Activated naive CD8-positive, alpha-beta T cell treated with anti-CD3 and anti-CD28 coated beads for 36 hours (primary cell): ENCODE results near the gene PAXIP1. TPM values are rescaled to one million over a fixed set of nuclear protein-coding genes. Genes with fewer than 3 reads are reported as not detected.

Experiments used
- DNase-seq: peaks from one replicate; pipeline ENCODE4 v3.0.0; 2021
- H3K27ac Mint-ChIP-seq: one replicate; pipeline ENCODE4 v1.8.0; 2022; ENCODE audit warnings: mild to moderate bottlenecking, moderate library complexity, mixed read lengths
- H3K27me3 Mint-ChIP-seq: one replicate; pipeline ENCODE4 v1.8.0; 2022; ENCODE audit warnings: mild to moderate bottlenecking, mixed read lengths
- H3K36me3 Mint-ChIP-seq: one replicate; pipeline ENCODE4 v1.8.0; 2021; ENCODE audit warnings: mild to moderate bottlenecking, mixed read lengths
- H3K4me1 Mint-ChIP-seq: one replicate; pipeline ENCODE4 v1.8.0; 2021; ENCODE audit warnings: mixed read lengths
- H3K4me3 Mint-ChIP-seq: one replicate; pipeline ENCODE4 v1.8.0; 2022; ENCODE audit warnings: mild to moderate bottlenecking, moderate library complexity, mixed read lengths
- H3K9me3 Mint-ChIP-seq: one replicate; pipeline ENCODE4 v1.8.0; 2022; ENCODE audit warnings: mixed read lengths
- total RNA-seq, 2 experiments: library from RNA; stranded (reverse); gene quantifications; one replicate each; pipeline ENCODE4 v1.2.3, GENCODE V29; 2021

The PAXIP1 gene
- total RNA-seq, 2 experiments from 2014 or later, result 28.1 to 30.0 TPM

DNA sequence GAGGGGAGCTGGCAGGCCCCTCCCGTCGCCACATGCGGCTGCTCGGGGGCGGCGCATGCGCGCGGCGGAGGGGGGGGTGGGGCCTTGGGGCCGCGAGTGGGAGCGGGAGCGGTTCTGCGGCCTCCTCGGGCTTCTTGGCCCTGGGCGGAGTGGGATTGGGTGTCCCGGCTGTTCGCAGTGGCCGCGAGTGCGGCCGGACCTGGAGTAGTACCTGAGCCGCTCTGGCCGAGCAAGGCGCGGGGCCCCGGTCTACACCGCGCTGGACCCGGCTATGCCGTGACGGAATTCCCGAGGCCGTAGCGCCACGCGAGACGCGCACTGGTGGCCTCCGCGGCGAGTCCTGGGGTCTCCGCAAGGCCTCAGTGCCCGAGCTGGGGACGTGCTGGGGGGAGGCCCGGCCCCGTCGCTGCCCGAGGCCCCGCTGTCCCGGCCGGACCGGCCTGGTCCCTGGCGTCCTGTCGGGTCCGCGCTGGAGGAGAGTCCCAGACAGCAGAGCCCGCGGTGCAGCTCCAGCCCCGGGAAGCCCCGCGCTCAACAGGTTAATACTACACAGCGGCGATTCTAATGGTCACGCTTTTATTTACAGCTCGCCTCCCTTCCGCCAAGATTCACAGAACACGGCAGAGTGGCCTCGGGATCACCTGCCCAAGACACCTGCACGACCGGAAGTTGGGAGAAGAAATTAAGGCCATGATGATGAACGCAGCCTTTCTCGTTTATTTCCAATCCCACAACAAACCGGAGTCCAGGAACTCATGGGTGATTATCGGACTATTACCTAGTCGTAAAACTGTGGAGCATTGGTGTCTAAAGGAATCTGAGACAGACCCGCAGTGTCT is 671 bp upstream of the PAXIP1 start:
- Mint-ChIP-seq H3K9me3 (no peaks in the 10 kb centered on the region), H3K4me3 (peak overlapping the region; percentile 93), H3K27me3 (no peaks in the 10 kb centered on the region), H3K27ac (peak overlapping the region; percentile 94), H3K36me3 (peaks cover 21% of the 10 kb centered on the region), H3K4me1 (peaks cover 14% of the 10 kb centered on the region)
- peak; percentile 85 for DNase-seq

DNA sequence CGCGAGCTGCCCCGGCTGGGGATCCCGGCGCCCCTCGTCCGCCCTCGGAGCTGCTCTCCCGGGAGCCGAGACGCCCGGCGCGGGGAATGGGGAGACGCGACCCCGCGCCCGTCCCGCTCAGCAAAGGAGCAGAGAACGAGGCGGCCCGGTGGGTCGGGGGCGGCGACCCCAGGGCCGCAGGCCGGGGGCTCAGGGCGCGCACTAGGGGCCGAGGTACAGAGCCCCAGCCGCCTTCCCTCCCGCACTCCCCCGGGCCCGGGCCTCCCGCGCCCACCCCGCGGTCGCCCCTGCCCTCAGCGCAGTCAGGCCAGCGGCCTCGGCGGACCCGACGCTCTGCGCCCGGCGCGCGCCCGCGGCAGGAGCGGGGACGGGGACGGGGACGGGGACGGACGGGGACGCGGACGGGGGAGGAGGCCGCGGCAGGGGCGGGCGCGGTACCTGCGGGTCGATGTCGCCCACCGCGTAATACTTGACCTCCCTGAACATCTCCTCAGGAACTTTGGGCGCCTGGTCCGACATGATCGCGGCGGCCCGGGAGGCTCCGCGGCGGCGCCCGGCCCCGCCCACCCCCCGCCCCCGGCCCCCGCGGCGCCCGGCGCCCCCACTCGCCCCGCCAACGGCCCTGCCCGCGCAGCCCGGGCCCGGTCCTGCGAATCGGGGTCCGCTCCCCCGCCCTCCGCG is 373 bp downstream of the PAXIP1 start:
- Mint-ChIP-seq H3K27me3 (no peaks in the 10 kb centered on the region), H3K9me3 (no peaks in the 10 kb centered on the region), H3K4me1 (peaks cover 12% of the 10 kb centered on the region), H3K4me3 (peak overlapping the region; percentile 22), H3K27ac (no peak overlapping the region), H3K36me3 (peaks cover 16% of the 10 kb centered on the region)
- peak; percentile 58 for DNase-seq

DNA sequence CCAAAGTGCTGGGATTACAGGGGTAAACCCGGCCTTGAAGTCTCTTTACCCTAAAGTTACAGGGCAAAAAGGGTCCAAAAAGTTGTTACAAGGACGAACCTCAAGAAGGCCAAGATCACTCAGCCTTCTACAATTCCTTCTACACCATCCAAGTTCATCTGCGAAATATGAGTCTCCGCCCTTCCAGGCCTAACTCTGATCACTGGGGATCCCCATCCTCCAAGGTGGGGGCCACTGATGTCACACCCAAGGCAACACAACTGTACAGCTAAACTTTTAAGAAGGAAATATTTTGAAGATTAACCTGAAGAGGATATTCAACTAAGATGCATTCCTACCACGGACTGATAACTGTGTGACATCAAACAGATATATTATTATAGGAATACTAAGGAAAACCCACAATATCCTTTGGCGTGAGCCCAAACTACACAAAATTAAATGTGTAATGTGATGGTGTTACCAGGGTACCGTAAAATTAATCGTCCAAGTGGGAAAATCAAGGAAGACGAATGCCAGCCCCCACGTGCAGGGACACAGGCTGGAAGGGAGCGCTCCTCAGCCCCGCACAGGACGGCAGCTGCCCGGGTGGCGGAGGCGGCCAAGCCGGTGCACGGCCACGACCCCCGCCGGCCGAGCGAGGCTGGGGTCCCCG is 1.0 kb downstream of the PAXIP1 start:
- peaks cover 12% of the 10 kb centered on the region for H3K4me1 Mint-ChIP-seq
- H3K4me3 Mint-ChIP-seq, result no peak overlapping the region
- H3K36me3 Mint-ChIP-seq, result peaks cover 19% of the 10 kb centered on the region
- DNase-seq, result peak; percentile 12
- no peaks in the 10 kb centered on the region for H3K9me3 Mint-ChIP-seq
- H3K27me3 Mint-ChIP-seq, result no peaks in the 10 kb centered on the region
- peak overlapping the region; percentile 86 for H3K27ac Mint-ChIP-seq

DNA sequence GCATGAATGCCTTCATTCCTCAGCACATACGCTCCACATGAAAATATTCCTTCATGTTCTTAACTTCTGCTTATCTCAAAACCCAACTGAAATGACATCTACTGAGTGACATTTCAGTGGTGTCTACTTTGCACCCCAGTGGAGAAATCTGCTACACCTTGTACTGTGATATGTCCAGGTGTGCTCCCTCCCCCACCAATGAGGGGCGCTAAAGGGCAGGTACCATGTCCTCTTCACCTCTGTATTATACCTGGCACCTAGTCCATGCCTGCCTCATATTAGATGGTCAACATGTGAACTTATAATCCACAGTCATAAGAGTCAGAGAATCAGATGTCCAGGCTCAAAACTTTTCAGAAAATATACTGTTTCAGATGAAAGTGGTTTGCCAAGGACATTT is 2.1 kb downstream of the PAXIP1 start:
- Mint-ChIP-seq H3K9me3 (no peaks in the 10 kb centered on the region), H3K27ac (no peak overlapping the region), H3K4me1 (peaks cover 12% of the 10 kb centered on the region), H3K36me3 (peaks cover 18% of the 10 kb centered on the region), H3K27me3 (no peaks in the 10 kb centered on the region), H3K4me3 (no peak overlapping the region)
- DNase-seq, result no peak

DNA sequence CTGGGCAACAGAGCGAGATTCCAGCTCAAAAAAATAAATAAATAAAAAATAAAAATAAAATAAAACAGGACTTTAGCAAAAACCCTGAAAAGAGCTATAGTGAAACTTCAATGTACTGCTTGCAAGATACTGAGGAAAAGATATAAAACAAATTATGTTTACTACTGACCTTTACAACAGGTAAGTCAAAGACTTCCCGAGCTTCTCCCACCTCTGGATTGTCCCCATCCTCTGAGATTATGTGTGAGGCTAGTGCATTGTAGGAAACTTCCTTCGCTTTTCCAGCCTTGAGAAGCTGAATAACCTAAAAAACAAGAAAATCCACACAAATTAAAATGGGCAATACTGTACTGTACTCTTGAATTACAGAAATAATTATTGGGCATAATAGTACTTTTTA is 4.4 kb downstream of the PAXIP1 start:
- H3K27ac Mint-ChIP-seq, result no peak overlapping the region
- no peak overlapping the region for H3K4me3 Mint-ChIP-seq
- peaks cover 10% of the 10 kb centered on the region for H3K36me3 Mint-ChIP-seq
- no peak for DNase-seq
- H3K4me1 Mint-ChIP-seq, result peaks cover 10% of the 10 kb centered on the region
- no peaks in the 10 kb centered on the region for H3K27me3 Mint-ChIP-seq
- no peaks in the 10 kb centered on the region for H3K9me3 Mint-ChIP-seq

DNA sequence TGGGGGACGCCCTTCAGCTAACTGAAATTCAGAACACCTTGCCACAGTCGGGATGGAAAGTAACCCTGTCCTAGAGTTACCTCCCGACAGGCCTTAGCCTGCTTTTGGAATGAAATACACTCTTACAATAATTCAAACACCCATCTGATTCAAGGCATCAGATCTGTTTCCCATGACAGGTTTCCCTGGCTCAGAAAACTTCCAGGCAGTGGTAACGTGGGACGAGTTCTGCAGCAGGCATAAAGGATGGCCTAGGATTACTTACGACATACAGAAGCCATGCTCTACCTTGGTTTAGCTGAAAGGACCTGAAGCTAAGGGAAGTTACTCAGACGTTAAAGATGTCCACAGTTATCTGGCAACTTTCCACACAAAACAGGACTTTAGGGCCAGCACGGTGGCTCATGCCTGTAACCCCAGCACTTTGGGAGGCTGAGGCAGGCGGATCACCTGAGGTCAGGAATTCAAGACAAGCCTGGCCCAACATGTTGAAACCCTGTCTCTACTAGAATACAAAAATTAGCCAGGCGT is 5.0 kb downstream of the PAXIP1 start:
- Mint-ChIP-seq H3K4me1 (peaks cover 10% of the 10 kb centered on the region), H3K36me3 (peaks cover 13% of the 10 kb centered on the region), H3K9me3 (no peaks in the 10 kb centered on the region), H3K4me3 (no peak overlapping the region), H3K27ac (no peak overlapping the region), H3K27me3 (no peaks in the 10 kb centered on the region)
- no peak for DNase-seq

DNA sequence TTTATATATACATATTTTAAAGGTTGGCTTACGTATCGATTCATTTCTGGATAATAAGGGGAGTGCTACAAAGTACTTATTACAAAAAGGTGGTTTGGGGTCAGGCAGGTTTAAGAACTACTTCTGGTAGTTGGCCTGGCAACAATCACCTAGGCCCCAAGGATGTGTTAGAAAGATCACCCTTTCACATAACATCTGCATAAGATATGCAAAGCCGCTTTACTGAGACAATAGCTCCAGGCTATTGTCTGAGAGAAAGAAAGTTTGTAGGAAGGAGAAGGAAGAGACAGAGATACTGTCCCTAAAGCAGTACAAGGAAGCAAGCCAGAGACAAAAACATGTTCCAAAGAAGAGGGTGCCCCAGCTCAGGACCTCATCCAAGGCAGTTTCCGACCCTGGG is 6.2 kb downstream of the PAXIP1 start:
- no peak overlapping the region for H3K27ac Mint-ChIP-seq
- H3K4me3 Mint-ChIP-seq, result no peak overlapping the region
- peaks cover 19% of the 10 kb centered on the region for H3K36me3 Mint-ChIP-seq
- peaks cover 9% of the 10 kb centered on the region for H3K4me1 Mint-ChIP-seq
- H3K27me3 Mint-ChIP-seq, result no peaks in the 10 kb centered on the region
- no peak for DNase-seq
- H3K9me3 Mint-ChIP-seq, result no peaks in the 10 kb centered on the region

DNA sequence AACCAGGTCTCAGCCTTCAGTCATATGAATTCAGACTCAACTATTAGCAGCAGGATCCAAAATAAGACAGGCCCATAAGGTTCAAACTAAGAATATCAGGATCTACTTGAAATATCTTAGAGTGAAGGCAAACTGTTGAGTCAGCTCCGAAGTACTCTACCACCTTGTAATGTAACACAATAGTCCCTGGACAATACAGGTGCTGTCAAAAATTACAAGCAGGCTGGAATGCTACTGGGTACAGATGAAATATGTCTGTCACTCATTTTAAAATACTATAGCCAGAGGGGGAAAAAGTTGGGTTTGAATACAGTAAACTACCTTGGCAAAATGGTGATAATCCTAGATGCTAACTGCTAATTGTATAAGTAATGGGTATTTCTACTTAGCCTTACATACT is 6.8 kb downstream of the PAXIP1 start:
- Mint-ChIP-seq H3K27ac (no peak overlapping the region), H3K9me3 (no peaks in the 10 kb centered on the region), H3K36me3 (peaks cover 19% of the 10 kb centered on the region), H3K4me3 (no peak overlapping the region), H3K4me1 (peaks cover 6% of the 10 kb centered on the region), H3K27me3 (no peaks in the 10 kb centered on the region)
- DNase-seq, result no peak

DNA sequence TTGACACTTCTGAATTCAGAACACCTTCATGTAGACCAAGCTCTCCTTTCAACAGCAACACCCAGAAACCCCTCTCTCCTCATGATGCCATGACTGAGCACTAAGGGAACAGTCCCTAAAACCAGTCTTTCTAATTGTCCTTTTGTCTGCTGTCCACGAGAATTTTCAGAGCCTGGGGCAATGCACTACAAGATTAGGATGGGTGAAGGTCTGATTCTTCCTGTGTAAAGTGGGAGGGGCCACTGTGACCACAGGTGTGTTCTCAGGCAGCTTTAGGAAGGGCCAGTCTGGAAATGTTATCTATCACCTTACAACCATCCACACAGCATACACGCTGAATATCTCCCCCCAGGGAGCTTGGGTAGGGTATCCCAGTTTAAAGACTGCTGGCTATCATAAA is 7.9 kb downstream of the PAXIP1 start:
- H3K27me3 Mint-ChIP-seq, result no peaks in the 10 kb centered on the region
- no peak for DNase-seq
- H3K4me3 Mint-ChIP-seq, result no peak overlapping the region
- no peaks in the 10 kb centered on the region for H3K9me3 Mint-ChIP-seq
- peaks cover 6% of the 10 kb centered on the region for H3K4me1 Mint-ChIP-seq
- peaks cover 21% of the 10 kb centered on the region for H3K36me3 Mint-ChIP-seq
- no peak overlapping the region for H3K27ac Mint-ChIP-seq

DNA sequence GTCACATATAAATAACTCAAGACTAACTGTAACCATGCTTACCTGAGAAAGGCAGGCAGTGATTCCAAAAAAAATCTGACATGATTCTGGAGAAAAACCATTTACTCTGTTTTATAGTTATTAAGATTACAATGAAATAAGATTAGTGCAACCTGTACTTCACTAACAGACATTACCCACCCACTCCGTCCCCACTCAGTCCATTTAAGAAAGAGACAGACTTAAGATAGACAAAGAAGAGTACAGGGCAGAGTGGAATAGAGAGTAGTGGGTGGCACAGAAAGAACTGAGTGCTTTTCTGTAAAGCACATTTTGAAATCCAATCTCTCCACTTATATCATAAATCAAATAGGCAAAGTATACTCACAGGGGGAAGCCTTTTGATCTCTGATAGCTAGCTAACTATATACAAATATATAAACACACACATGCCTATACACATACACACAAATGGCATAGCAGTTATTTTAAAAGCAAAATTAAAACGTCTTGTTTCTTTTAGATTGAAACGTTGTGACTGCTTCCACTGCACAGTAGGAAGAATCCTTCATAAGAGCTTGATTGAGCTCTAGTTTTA is 11.9 kb downstream of the PAXIP1 start:
- peaks cover 33% of the 10 kb centered on the region for H3K36me3 Mint-ChIP-seq
- H3K4me1 Mint-ChIP-seq, result peaks cover 6% of the 10 kb centered on the region
- no peaks in the 10 kb centered on the region for H3K27me3 Mint-ChIP-seq
- H3K9me3 Mint-ChIP-seq, result no peaks in the 10 kb centered on the region
- H3K4me3 Mint-ChIP-seq, result no peak overlapping the region
- DNase-seq, result no peak
- H3K27ac Mint-ChIP-seq, result no peak overlapping the region

DNA sequence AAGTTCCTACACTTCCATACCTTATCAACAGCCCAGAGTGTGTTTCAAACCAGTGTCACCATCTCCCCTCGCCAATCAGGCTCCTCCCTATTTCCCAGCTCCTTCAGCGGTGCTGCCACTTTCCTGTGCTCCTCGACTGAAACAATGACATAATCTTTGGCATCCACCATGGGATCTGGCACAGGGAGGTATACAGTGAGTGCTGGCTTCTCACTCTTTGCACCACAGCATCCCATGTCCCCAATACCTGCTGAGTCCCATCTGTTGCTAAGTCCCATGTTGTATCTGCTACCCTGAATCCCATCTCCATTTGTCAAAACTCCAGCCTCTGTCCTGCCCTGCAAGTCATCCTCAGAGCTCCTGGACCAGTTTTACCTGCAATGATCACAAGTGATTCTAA is 15.4 kb downstream of the PAXIP1 start:
- Mint-ChIP-seq H3K4me1 (peaks cover 4% of the 10 kb centered on the region), H3K9me3 (no peaks in the 10 kb centered on the region), H3K27me3 (no peaks in the 10 kb centered on the region), H3K4me3 (no peak overlapping the region), H3K27ac (no peak overlapping the region), H3K36me3 (peaks cover 23% of the 10 kb centered on the region)
- DNase-seq, result no peak

DNA sequence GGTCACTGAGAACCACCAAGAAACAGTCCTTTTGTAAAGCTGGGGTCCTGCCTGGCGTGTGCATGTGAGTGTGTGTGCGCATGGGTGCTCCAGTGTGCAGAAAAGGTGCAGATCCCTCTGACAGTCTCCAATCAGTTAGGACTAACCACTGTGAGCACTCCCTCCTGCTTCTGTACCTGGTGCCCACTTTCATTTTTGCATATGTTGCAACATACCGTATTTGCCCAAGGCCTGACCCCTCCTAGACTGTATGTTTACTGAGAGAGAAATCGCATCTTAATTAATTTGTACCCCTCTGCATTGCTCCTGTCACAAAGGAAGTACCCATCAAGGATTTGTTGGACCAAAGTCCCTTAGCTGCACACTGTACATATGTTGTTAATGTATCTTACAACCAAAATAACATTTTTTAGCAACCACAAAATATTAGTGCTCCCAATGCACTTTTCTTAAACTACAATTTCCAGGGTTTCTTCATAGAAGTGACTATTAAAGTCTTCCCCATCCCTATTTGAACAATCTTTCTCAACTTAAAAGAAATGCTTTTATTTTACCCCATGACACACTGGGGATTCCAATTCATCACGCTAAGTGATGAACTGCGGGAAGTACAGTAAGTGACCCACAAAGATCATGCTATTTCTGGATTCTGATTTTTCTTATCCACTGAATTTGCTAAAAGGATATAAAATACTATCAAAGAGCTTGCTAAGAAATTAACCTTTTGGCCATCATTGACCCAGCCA is 16.6 kb downstream of the PAXIP1 start:
- H3K36me3 Mint-ChIP-seq, result peaks cover 19% of the 10 kb centered on the region
- H3K4me1 Mint-ChIP-seq, result peaks cover 4% of the 10 kb centered on the region
- no peak overlapping the region for H3K27ac Mint-ChIP-seq
- H3K27me3 Mint-ChIP-seq, result no peaks in the 10 kb centered on the region
- no peaks in the 10 kb centered on the region for H3K9me3 Mint-ChIP-seq
- DNase-seq, result no peak
- H3K4me3 Mint-ChIP-seq, result no peak overlapping the region

DNA sequence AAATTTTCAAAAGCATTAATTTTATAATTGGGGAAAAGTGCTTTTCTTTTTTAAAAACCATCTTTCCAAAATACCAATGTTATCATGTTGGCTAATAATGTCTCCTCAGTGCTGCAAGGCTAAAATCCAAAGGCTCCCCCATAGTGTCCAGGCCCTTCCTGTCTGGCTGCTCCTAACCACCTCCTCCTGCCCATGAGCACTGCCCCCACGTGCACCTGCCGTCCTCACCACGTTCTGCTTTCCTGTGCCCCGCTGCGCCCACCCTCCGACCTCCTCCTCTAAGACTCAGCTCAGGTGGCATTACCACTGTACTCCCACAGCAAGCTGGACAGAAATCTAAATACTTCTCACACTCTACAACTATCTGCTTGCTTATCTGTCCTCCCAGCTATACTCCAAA is 17.7 kb downstream of the PAXIP1 start:
- Mint-ChIP-seq H3K27ac (no peak overlapping the region), H3K36me3 (peaks cover 21% of the 10 kb centered on the region)
- DNase-seq, result no peak

DNA sequence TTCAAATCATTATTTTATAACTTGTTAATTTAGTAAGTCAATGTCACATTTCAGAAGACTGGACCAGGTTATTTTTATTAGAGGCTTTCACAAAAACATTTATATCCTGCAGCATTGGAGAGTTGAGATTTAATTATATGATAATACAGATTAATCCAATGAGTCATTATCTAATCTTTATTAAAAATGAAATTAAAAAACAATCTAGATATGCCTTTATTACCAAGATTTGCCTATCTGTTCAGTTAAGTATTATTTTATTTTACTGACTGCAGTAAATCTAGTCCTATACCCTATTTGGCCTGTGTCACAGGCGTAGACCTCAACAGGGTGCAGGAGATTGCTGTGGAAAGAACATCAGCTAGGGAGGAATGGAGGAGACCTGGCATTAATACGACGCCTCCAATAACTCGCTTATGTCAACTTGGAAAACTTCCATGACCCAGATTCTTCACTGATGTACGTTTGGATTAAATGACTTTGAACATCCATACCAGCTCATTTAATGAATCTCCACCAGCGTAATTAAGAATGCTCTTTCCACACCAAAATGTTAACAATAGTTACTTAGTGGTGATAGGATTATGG is 18.2 kb downstream of the PAXIP1 start:
- H3K9me3 Mint-ChIP-seq, result no peaks in the 10 kb centered on the region
- no peaks in the 10 kb centered on the region for H3K27me3 Mint-ChIP-seq
- H3K4me1 Mint-ChIP-seq, result peaks cover 4% of the 10 kb centered on the region
- H3K27ac Mint-ChIP-seq, result no peak overlapping the region
- H3K4me3 Mint-ChIP-seq, result no peak overlapping the region
- peaks cover 23% of the 10 kb centered on the region for H3K36me3 Mint-ChIP-seq
- no peak for DNase-seq

More for the DNA sequence above, 17.7 kb downstream of the PAXIP1 start:
- H3K9me3 Mint-ChIP-seq, result no peaks in the 10 kb centered on the region
- no peak overlapping the region for H3K4me3 Mint-ChIP-seq
- H3K27me3 Mint-ChIP-seq, result no peaks in the 10 kb centered on the region
- H3K4me1 Mint-ChIP-seq, result peaks cover 4% of the 10 kb centered on the region
